Measurements from ENCODE around the gene EXPH5.
"Not testable (repeated sequence)": the region's sequence is repeated elsewhere in the genome, so short reads cannot be mapped to it uniquely, and the experiment has no call there.

Gene EXPH5

GRCh38 chr11:108586600-108586999 lies 7.0 kb downstream of the EXPH5 start:
- H3K9ac ChIP-seq (ENCODE audit: low read depth, low read length), result no peak overlapping the region
- H3K27me3 ChIP-seq (ENCODE audit: insufficient read depth, low read length), result peaks cover 7% of the 10 kb centered on the region
- H3K36me3 ChIP-seq (ENCODE audit: insufficient read depth, low read length), result no peaks in the 10 kb centered on the region
- H3K27ac ChIP-seq (ENCODE audit: low read depth, low read length), result no peak overlapping the region
- H3K9me3 ChIP-seq (ENCODE audit: insufficient read depth, low read depth, low read length), result no peaks in the 10 kb centered on the region
- H3K4me3 ChIP-seq (ENCODE audit: low read length), result no peak overlapping the region
- no peaks in the 10 kb centered on the region for H3K4me1 ChIP-seq (ENCODE audit: insufficient read depth, low read length)
- 61% methylated on average over 3 of the region's 3 CpGs for WGBS

- H3K27me3 ChIP-seq (ENCODE audit: insufficient read depth, low read length); H3K27ac ChIP-seq (ENCODE audit: low read depth, low read length); H3K4me1 ChIP-seq (ENCODE audit: insufficient read depth, low read length); H3K4me3 ChIP-seq (ENCODE audit: low read length); H3K36me3 ChIP-seq (ENCODE audit: insufficient read depth, low read length); H3K9ac ChIP-seq (ENCODE audit: low read depth, low read length); H3K9me3 ChIP-seq (ENCODE audit: insufficient read depth, low read depth, low read length): not testable (repeated sequence)
- over 99% methylated on average over 3 of the region's 4 CpGs for WGBS
These were observed 7.4 kb downstream of the EXPH5 start for GRCh38 chr11:108586185-108586584.

- no peaks in the 10 kb centered on the region for H3K27me3 ChIP-seq (ENCODE audit: insufficient read depth, low read length)
- H3K4me1 ChIP-seq (ENCODE audit: insufficient read depth, low read length), result no peaks in the 10 kb centered on the region
- no peak overlapping the region for H3K9ac ChIP-seq (ENCODE audit: low read depth, low read length)
- H3K4me3 ChIP-seq (ENCODE audit: low read length), result no peak overlapping the region
- H3K27ac ChIP-seq (ENCODE audit: low read depth, low read length), result no peak overlapping the region
- H3K36me3 ChIP-seq (ENCODE audit: insufficient read depth, low read length), result no peaks in the 10 kb centered on the region
- H3K9me3 ChIP-seq (ENCODE audit: insufficient read depth, low read depth, low read length), result no peaks in the 10 kb centered on the region
These were observed 8.6 kb downstream of the EXPH5 start for GRCh38 chr11:108584973-108585372.

GRCh38 chr11:108580645-108581044 lies 12.9 kb downstream of the EXPH5 start:
- no peaks in the 10 kb centered on the region for H3K4me1 ChIP-seq (ENCODE audit: insufficient read depth, low read length)
- H3K9ac ChIP-seq (ENCODE audit: low read depth, low read length), result no peak overlapping the region
- H3K27ac ChIP-seq (ENCODE audit: low read depth, low read length), result no peak overlapping the region
- no peaks in the 10 kb centered on the region for H3K27me3 ChIP-seq (ENCODE audit: insufficient read depth, low read length)
- WGBS, result 99% methylated on average over 2 of the region's 2 CpGs
- no peaks in the 10 kb centered on the region for H3K9me3 ChIP-seq (ENCODE audit: insufficient read depth, low read depth, low read length)
- no peaks in the 10 kb centered on the region for H3K36me3 ChIP-seq (ENCODE audit: insufficient read depth, low read length)
- H3K4me3 ChIP-seq (ENCODE audit: low read length), result no peak overlapping the region

- no peaks in the 10 kb centered on the region for H3K36me3 ChIP-seq (ENCODE audit: insufficient read depth, low read length)
- no peaks in the 10 kb centered on the region for H3K9me3 ChIP-seq (ENCODE audit: insufficient read depth, low read depth, low read length)
- no peak overlapping the region for H3K9ac ChIP-seq (ENCODE audit: low read depth, low read length)
- H3K27me3 ChIP-seq (ENCODE audit: insufficient read depth, low read length), result no peaks in the 10 kb centered on the region
- H3K27ac ChIP-seq (ENCODE audit: low read depth, low read length), result no peak overlapping the region
- no peak overlapping the region for H3K4me3 ChIP-seq (ENCODE audit: low read length)
- 0 out of 2 replicates have a peak, but pooled peaks cover 2% of the 10 kb centered on the region for H3K4me1 ChIP-seq (ENCODE audit: insufficient read depth, low read length)
These were observed 13.5 kb downstream of the EXPH5 start for GRCh38 chr11:108580043-108580442.

- 100% methylated on average over 1 of the region's 1 CpG for WGBS
- Histone ChIP-seq H3K9me3 (ENCODE audit: insufficient read depth, low read depth, low read length) (no peaks in the 10 kb centered on the region), H3K9ac (ENCODE audit: low read depth, low read length) (no peak overlapping the region), H3K27me3 (ENCODE audit: insufficient read depth, low read length) (no peaks in the 10 kb centered on the region), H3K36me3 (ENCODE audit: insufficient read depth, low read length) (no peaks in the 10 kb centered on the region), H3K4me1 (ENCODE audit: insufficient read depth, low read length) (peaks cover 9% of the 10 kb centered on the region; the same call in 1 of the 2 replicates), H3K27ac (ENCODE audit: low read depth, low read length) (no peak overlapping the region), H3K4me3 (ENCODE audit: low read length) (no peak overlapping the region)
These were observed 17.0 kb downstream of the EXPH5 start for GRCh38 chr11:108576523-108576922.

- no peaks in the 10 kb centered on the region for H3K36me3 ChIP-seq (ENCODE audit: insufficient read depth, low read length)
These were observed 18.9 kb downstream of the EXPH5 start for GRCh38 chr11:108574675-108575074.

GRCh38 chr11:108571001-108571400 lies 22.6 kb downstream of the EXPH5 start:
- Histone ChIP-seq H3K4me3 (ENCODE audit: low read length) (no peak overlapping the region), H3K27ac (ENCODE audit: low read depth, low read length) (no peak overlapping the region), H3K27me3 (ENCODE audit: insufficient read depth, low read length) (no peaks in the 10 kb centered on the region), H3K4me1 (ENCODE audit: insufficient read depth, low read length) (peaks cover 9% of the 10 kb centered on the region; the same call in 1 of the 2 replicates), H3K36me3 (ENCODE audit: insufficient read depth, low read length) (no peaks in the 10 kb centered on the region), H3K9me3 (ENCODE audit: insufficient read depth, low read depth, low read length) (no peaks in the 10 kb centered on the region), H3K9ac (ENCODE audit: low read depth, low read length) (no peak overlapping the region)
- WGBS, result 87% methylated on average over 2 of the region's 2 CpGs

More at GRCh38 chr11:108574675-108575074, 18.9 kb downstream of the EXPH5 start:
- WGBS, result 77% methylated on average over 4 of the region's 4 CpGs
- no peaks in the 10 kb centered on the region for H3K9me3 ChIP-seq (ENCODE audit: insufficient read depth, low read depth, low read length)
- no peaks in the 10 kb centered on the region for H3K27me3 ChIP-seq (ENCODE audit: insufficient read depth, low read length)
- no peak overlapping the region for H3K4me3 ChIP-seq (ENCODE audit: low read length)
- H3K9ac ChIP-seq (ENCODE audit: low read depth, low read length), result no peak overlapping the region
- H3K27ac ChIP-seq (ENCODE audit: low read depth, low read length), result peak overlapping the region; percentile 34; the same call in 1 of the 2 replicates
- H3K4me1 ChIP-seq (ENCODE audit: insufficient read depth, low read length), result peaks cover 9% of the 10 kb centered on the region; the same call in 1 of the 2 replicates

GRCh38 chr11:108569896-108570295 lies 23.7 kb downstream of the EXPH5 start:
- peaks cover 7% of the 10 kb centered on the region; the same call in 1 of the 2 replicates for H3K4me1 ChIP-seq (ENCODE audit: insufficient read depth, low read length)
- H3K36me3 ChIP-seq (ENCODE audit: insufficient read depth, low read length), result no peaks in the 10 kb centered on the region
- H3K27ac ChIP-seq (ENCODE audit: low read depth, low read length), result no peak overlapping the region
- H3K9ac ChIP-seq (ENCODE audit: low read depth, low read length), result no peak overlapping the region
- H3K4me3 ChIP-seq (ENCODE audit: low read length), result no peak overlapping the region
- 94% methylated on average over 1 of the region's 1 CpG for WGBS
- no peaks in the 10 kb centered on the region for H3K27me3 ChIP-seq (ENCODE audit: insufficient read depth, low read length)
- H3K9me3 ChIP-seq (ENCODE audit: insufficient read depth, low read depth, low read length), result no peaks in the 10 kb centered on the region

GRCh38 chr11:108568195-108568858 lies 25.2 kb downstream of the EXPH5 start:
- no peak overlapping the region for H3K4me3 ChIP-seq (ENCODE audit: low read length)
- no peaks in the 10 kb centered on the region for H3K27me3 ChIP-seq (ENCODE audit: insufficient read depth, low read length)
- H3K27ac ChIP-seq (ENCODE audit: low read depth, low read length), result no peak overlapping the region
- WGBS, result 94% methylated on average over 11 of the region's 11 CpGs
- H3K36me3 ChIP-seq (ENCODE audit: insufficient read depth, low read length), result no peaks in the 10 kb centered on the region
- H3K4me1 ChIP-seq (ENCODE audit: insufficient read depth, low read length), result peaks cover 2% of the 10 kb centered on the region; the same call in 1 of the 2 replicates
- H3K9me3 ChIP-seq (ENCODE audit: insufficient read depth, low read depth, low read length), result no peaks in the 10 kb centered on the region
- H3K9ac ChIP-seq (ENCODE audit: low read depth, low read length), result no peak overlapping the region

- H3K27me3 ChIP-seq (ENCODE audit: insufficient read depth, low read length), result no peaks in the 10 kb centered on the region
- WGBS, result 96% methylated on average over 3 of the region's 3 CpGs
- H3K9me3 ChIP-seq (ENCODE audit: insufficient read depth, low read depth, low read length), result no peaks in the 10 kb centered on the region
- H3K4me1 ChIP-seq (ENCODE audit: insufficient read depth, low read length), result peaks cover 8% of the 10 kb centered on the region; the same call in 1 of the 2 replicates
- H3K4me3 ChIP-seq (ENCODE audit: low read length), result no peak overlapping the region
- no peak overlapping the region for H3K9ac ChIP-seq (ENCODE audit: low read depth, low read length)
- H3K36me3 ChIP-seq (ENCODE audit: insufficient read depth, low read length), result no peaks in the 10 kb centered on the region
- H3K27ac ChIP-seq (ENCODE audit: low read depth, low read length), result no peak overlapping the region
These were observed 27.9 kb downstream of the EXPH5 start for GRCh38 chr11:108565653-108566052.

Data from HUES64 (cell line).